HepG2 (cell line): ENCODE measurements around the gene MFF. TPM values are rescaled to one million over a fixed set of nuclear protein-coding genes. Genes with fewer than 3 reads are reported as not detected.

ENCODE experiments used
- FOXA3 ChIP-seq: IDR thresholded peaks from 2 replicates; pipeline ENCODE4 v1.6.1; 2016; ENCODE audit warnings: missing genetic modification reagents, missing compliant biosample characterization
- GATA4 ChIP-seq: sonication (generic); IDR thresholded peaks from 2 replicates; pipeline ENCODE4 v1.6.1; 2016; ENCODE audit warnings: antibody characterized with exemption, low read depth, borderline replicate concordance
- GTF2F1 ChIP-seq: fragments of 150-350 bp; IDR thresholded peaks from 2 replicates; pipeline ENCODE4 v1.6.1; 2014; ENCODE audit warnings: low read length
- GTF3A ChIP-seq: sonication (generic); formaldehyde crosslinking; conservative IDR thresholded peaks from 2 replicates; pipeline ENCODE4 v1.4.0; 2020; ENCODE audit warnings: mild to moderate bottlenecking, missing genetic modification reagents
- KLF13 ChIP-seq: sonication (generic); formaldehyde crosslinking; IDR thresholded peaks from 2 replicates; pipeline ENCODE4 v1.4.0; 2020; ENCODE audit warnings: mild to moderate bottlenecking, missing genetic modification reagents
- MEIS1 ChIP-seq: sonication (generic); formaldehyde crosslinking; IDR thresholded peaks from 2 replicates; pipeline ENCODE4 v1.9.0; 2021; ENCODE audit warnings: mild to moderate bottlenecking, missing genetic modification reagents, moderate library complexity, borderline replicate concordance
- MIXL1 ChIP-seq: IDR thresholded peaks from 2 replicates; pipeline ENCODE4 v1.6.1; 2016
- POLR2G ChIP-seq: fragments of 200-400 bp; formaldehyde crosslinking; IDR thresholded peaks from 2 replicates; pipeline ENCODE4 v1.6.1; 2018; ENCODE audit warnings: mild to moderate bottlenecking, low read depth, low read length, moderate library complexity
- PPARG ChIP-seq: conservative IDR thresholded peaks from 2 replicates; pipeline ENCODE4 v1.6.1; 2016; ENCODE audit warnings: missing biosample characterization, missing genetic modification reagents
- SCMH1 ChIP-seq: sonication (generic); formaldehyde crosslinking; IDR thresholded peaks from 2 replicates; pipeline ENCODE4 v1.9.0; 2021; ENCODE audit warnings: missing genetic modification reagents, mild to moderate bottlenecking, borderline replicate concordance
- SNAPC2 ChIP-seq: sonication (generic); formaldehyde crosslinking; IDR thresholded peaks from 2 replicates; pipeline ENCODE4 v1.8.1; 2022; ENCODE audit warnings: mild to moderate bottlenecking, missing genetic modification reagents
- TP53 ChIP-seq: sonication (generic); formaldehyde crosslinking; conservative IDR thresholded peaks from 2 replicates; pipeline ENCODE4 v1.4.0; 2020; ENCODE audit warnings: missing genetic modification reagents
- polyA plus RNA-seq, 8 experiments: library from polyadenylated mRNA; depleted of rRNA in 3 of 8; stranded (reverse) in 7 of 8; unstranded in 1 of 8; fragments of >200 nt; fragmentation: Illumina TruSeq in 4 of 8; extraction: Trizol in 4 of 8; gene quantifications; 2 replicates each; pipeline versions ENCODE4 v1.2.1 to v1.2.3, GENCODE V29; 2011 to 2016; ENCODE audit warnings: low read depth in 4 of 8, missing spikeins in 1 of 8, mixed read lengths in 1 of 8; ENCODE audit not compliant: insufficient read depth in 1 of 8
- total RNA-seq, 5 experiments: library from RNA; depleted of rRNA; stranded (reverse); fragments of >200 nt; fragmentation: Illumina TruSeq; extraction: Trizol; gene quantifications; 2 replicates each; pipeline ENCODE4 v1.2.3, GENCODE V29; 2016; ENCODE audit warnings: low read depth in 1 of 5
- TF ChIP-seq, protein P1 (sequence below): sonication (generic); formaldehyde crosslinking; IDR thresholded peaks from 2 replicates; pipeline ENCODE4 v1.8.1; 2023; ENCODE audit warnings: mild to moderate bottlenecking, missing genetic modification reagents, borderline replicate concordance
- TF ChIP-seq, protein P2 (sequence below): sonication (generic); formaldehyde crosslinking; IDR thresholded peaks from 2 replicates; pipeline ENCODE4 v1.4.0; 2020; ENCODE audit warnings: mild to moderate bottlenecking, missing genetic modification reagents
- TF ChIP-seq, protein P3 (sequence below): sonication (generic); formaldehyde crosslinking; IDR thresholded peaks from 2 replicates; pipeline ENCODE4 v1.4.0; 2020; ENCODE audit warnings: mild to moderate bottlenecking, missing genetic modification reagents
- TF ChIP-seq, protein P4 (sequence below): IDR thresholded peaks from 2 replicates; pipeline ENCODE4 v1.4.0; 2020; ENCODE audit warnings: mild to moderate bottlenecking, missing genetic modification reagents

MFF gene
- total and polyA plus RNA-seq, 2 of the 13 experiments (the other 11 are each of a cell fraction or from before 2014, with no cell fraction given) = 81.9 to 156 TPM

DNA sequence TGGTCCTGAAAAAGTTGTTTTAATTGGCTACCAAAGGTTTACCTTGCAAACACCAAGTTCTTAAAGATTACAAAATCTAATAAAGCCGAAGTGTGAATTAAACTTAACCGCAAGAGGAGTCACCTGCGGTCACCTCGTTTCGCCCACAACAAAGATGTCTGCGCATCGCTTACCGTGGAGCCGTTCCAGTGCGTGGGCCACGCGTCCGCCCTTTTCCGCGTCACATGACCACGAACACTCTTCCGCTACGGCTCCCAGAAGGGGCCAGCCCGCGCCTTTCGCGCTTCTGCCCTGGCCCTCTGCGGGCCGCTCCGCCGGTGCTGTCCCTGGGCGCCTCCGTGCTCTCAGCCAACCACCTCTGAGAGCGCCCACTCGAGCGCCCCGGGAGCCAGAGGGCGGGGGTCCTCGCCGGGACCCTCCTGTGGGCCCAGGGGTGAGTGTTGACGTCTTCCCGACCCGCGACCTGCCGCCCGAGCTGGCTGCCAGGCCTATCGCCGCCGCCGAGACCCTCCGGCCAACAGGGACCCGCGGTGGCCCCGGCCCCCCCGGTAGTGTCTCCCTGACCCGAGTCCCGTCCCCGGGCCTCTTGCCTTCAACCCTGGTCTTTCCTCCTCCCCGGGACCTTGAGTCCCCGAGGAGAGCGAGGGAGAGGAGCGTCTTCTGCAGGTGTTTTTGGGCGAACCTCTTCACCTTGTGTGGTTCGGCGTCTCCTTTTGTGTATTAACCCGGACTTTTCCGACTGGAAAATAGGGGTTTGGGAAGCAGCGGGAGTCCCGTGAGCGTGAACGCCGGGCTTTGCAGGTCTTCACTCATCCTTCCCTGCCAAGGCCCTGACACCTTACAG, at the start of gene MFF (continued):
- TF ChIP-seq, protein P1, sequence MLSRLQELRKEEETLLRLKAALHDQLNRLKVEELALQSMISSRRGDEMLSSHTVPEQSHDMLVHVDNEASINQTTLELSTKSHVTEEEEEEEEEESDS (CRISPR knock-in tag) = peak; percentile 96
- TF ChIP-seq SNAPC2 (CRISPR knock-in tag) = peak; percentile 97
- peak; percentile 58 for TF ChIP-seq KLF13 (CRISPR knock-in tag)
- no peak for TF ChIP-seq GATA4
- TF ChIP-seq MIXL1 = peak; percentile 87
- peak; percentile 89 for TF ChIP-seq FOXA3 (CRISPR knock-in tag)
- TF ChIP-seq SCMH1 = no peak
- peak; percentile 91 for TF ChIP-seq POLR2G
- TF ChIP-seq GTF3A (CRISPR knock-in tag) = 0 out of 2 replicates have a peak, but pooled peaks have one; percentile 40
- TF ChIP-seq, protein P2, sequence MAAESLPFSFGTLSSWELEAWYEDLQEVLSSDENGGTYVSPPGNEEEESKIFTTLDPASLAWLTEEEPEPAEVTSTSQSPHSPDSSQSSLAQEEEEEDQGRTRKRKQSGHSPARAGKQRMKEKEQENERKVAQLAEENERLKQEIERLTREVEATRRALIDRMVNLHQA (CRISPR knock-in tag) = no peak
- TF ChIP-seq, protein P3, sequence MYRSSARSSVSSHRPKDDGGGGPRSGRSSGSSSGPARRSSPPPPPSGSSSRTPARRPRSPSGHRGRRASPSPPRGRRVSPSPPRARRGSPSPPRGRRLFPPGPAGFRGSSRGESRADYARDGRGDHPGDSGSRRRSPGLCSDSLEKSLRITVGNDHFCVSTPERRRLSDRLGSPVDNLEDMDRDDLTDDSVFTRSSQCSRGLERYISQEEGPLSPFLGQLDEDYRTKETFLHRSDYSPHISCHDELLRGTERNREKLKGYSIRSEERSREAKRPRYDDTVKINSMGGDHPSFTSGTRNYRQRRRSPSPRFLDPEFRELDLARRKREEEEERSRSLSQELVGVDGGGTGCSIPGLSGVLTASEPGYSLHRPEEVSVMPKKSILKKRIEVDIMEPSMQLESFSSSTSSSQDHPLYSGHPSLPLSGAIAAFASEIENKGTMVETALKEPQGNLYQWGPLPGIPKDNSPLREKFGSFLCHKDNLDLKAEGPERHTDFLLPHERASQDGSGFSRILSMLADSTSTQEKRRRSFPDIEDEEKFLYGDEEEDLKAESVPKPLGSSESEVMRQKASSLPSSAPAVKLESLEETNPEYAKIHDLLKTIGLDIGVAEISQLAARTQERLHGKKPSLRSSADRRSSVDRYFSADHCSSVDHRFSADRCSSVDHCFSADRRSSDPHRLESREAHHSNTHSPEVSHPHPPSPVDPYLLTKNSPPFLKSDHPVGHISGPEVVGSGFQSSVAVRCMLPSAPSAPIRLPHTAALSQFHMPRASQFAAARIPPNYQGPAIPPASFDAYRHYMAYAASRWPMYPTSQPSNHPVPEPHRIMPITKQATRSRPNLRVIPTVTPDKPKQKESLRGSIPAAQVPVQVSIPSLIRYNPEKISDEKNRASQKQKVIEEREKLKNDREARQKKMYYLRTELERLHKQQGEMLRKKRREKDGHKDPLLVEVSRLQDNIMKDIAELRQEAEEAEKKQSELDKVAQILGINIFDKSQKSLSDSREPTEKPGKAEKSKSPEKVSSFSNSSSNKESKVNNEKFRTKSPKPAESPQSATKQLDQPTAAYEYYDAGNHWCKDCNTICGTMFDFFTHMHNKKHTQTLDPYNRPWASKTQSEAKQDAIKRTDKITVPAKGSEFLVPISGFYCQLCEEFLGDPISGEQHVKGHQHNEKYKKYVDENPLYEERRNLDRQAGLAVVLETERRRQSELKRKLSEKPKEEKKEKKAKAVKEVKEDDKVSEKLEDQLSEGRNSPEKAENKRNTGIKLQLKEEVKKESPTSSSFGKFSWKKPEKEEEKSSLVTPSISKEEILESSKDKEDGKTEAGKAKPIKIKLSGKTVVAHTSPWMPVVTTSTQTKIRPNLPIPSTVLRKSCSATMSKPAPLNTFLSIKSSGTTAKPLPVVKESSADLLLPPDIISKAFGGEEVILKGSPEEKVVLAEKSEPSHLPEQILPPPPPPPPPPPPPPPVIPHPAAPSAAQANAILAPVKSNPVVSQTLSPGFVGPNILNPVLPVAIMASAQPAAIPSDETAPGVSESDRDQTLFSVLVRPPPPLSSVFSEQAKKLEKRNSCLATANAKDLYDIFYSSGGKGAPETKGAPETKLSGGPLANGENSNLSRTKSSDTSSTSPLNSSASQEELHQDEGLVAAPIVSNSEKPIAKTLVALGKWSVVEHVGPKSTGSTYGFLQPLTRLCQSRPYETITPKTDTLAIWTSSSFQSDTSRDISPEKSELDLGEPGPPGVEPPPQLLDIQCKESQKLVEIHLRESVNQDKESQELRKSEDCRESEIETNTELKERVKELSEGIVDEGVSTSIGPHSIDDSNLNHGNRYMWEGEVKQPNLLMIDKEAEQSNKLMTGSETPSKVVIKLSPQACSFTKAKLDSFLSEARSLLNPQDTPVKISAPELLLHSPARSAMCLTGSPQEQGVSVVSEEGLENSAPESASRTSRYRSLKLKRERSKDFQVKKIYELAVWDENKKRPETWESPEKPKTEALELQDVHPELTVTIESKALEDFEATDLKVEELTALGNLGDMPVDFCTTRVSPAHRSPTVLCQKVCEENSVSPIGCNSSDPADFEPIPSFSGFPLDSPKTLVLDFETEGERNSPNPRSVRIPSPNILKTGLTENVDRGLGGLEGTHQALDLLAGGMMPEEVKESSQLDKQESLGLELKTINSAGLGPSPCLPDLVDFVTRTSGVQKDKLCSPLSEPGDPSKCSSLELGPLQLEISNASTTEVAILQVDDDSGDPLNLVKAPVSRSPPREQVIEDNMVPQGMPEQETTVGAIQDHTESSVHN = peak; percentile 91
- TF ChIP-seq PPARG (CRISPR knock-in tag) = peak; percentile 56
- TF ChIP-seq GTF2F1 = peak; percentile 82
- TF ChIP-seq TP53 = 0 out of 2 replicates have a peak, but pooled peaks have one; percentile 64
- TF ChIP-seq MEIS1 (CRISPR knock-in tag) = peak; percentile 24; the same call in 1 of the 2 replicates
- TF ChIP-seq, protein P4, sequence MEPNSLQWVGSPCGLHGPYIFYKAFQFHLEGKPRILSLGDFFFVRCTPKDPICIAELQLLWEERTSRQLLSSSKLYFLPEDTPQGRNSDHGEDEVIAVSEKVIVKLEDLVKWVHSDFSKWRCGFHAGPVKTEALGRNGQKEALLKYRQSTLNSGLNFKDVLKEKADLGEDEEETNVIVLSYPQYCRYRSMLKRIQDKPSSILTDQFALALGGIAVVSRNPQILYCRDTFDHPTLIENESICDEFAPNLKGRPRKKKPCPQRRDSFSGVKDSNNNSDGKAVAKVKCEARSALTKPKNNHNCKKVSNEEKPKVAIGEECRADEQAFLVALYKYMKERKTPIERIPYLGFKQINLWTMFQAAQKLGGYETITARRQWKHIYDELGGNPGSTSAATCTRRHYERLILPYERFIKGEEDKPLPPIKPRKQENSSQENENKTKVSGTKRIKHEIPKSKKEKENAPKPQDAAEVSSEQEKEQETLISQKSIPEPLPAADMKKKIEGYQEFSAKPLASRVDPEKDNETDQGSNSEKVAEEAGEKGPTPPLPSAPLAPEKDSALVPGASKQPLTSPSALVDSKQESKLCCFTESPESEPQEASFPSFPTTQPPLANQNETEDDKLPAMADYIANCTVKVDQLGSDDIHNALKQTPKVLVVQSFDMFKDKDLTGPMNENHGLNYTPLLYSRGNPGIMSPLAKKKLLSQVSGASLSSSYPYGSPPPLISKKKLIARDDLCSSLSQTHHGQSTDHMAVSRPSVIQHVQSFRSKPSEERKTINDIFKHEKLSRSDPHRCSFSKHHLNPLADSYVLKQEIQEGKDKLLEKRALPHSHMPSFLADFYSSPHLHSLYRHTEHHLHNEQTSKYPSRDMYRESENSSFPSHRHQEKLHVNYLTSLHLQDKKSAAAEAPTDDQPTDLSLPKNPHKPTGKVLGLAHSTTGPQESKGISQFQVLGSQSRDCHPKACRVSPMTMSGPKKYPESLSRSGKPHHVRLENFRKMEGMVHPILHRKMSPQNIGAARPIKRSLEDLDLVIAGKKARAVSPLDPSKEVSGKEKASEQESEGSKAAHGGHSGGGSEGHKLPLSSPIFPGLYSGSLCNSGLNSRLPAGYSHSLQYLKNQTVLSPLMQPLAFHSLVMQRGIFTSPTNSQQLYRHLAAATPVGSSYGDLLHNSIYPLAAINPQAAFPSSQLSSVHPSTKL (CRISPR knock-in tag) = peak; percentile 83
